SK-N-SH (cell line): ENCODE data around the gene CEP295NL. TPM values are rescaled to one million over a fixed set of nuclear protein-coding genes. Genes with fewer than 3 reads are reported as not detected.

Experiments
- CTCF ChIA-PET: fragments of 300-600, 350-600 bp; formaldehyde crosslinking; extraction: SDS; loops from one replicate; lab custom pipeline; 2021; lab: Yijun Ruan, JAX
- POLR2A ChIA-PET: fragments of 350-600 bp; sonication (Branson Sonifier 250); formaldehyde crosslinking; extraction: SDS; loops from one replicate; lab custom pipeline; 2020; ENCODE audit warnings: antibody characterized with exemption, inconsistent platforms; lab: Yijun Ruan, JAX
- DNase-seq: peaks from one replicate; pipeline ENCODE4 v3.0.0; 2012
- H2AFZ ChIP-seq: fragments of 200-600 bp; sonication (generic); 2 replicates; pipeline ENCODE4 v1.8.1; 2016; ENCODE audit warnings: antibody characterized with exemption, mild to moderate bottlenecking, low read depth
- H3F3A ChIP-seq: fragments of 200-600 bp; sonication (generic); replicated peaks from 2 replicates; pipeline ENCODE3; 2016; ENCODE audit warnings: antibody characterized with exemption, mild to moderate bottlenecking; ENCODE audit not compliant: insufficient read depth
- H3K27ac ChIP-seq, 2 experiments: fragments of 200-500 bp in 1 of 2; fragments of 200-600 bp in 1 of 2; sonication (Bioruptor generic) in 1 of 2; sonication (generic), shearing (Covaris generic) in 1 of 2; 2 replicates each; pipeline versions ENCODE4 v1.5.1 to v1.6.1; 2014 to 2016; ENCODE audit warnings: low read depth in 2 of 2, inconsistent platforms in 1 of 2, low read length in 1 of 2, mild to moderate bottlenecking in 1 of 2, mixed read lengths in 1 of 2
- H3K27me3 ChIP-seq: fragments of 200-600 bp; sonication (generic), shearing (Covaris generic); 2 replicates; pipeline ENCODE4 v1.6.1; 2016; ENCODE audit warnings: mixed run types; ENCODE audit not compliant: insufficient read depth
- H3K36me3 ChIP-seq, 2 experiments: fragments of 200-500 bp in 1 of 2; fragments of 200-600 bp in 1 of 2; sonication (Bioruptor generic) in 1 of 2; sonication (generic) in 1 of 2; replicated peaks in 1 of 2; 2 replicates each; pipeline versions ENCODE3 to v1.5.1; 2014 to 2016; ENCODE audit warnings: low read length in 1 of 2, mild to moderate bottlenecking in 1 of 2; ENCODE audit not compliant: insufficient read depth in 2 of 2, control insufficient read depth in 1 of 2
- H3K4me1 ChIP-seq, 2 experiments: fragments of 200-500 bp in 1 of 2; fragments of 200-600 bp in 1 of 2; sonication (Bioruptor generic) in 1 of 2; sonication (generic), shearing (Covaris generic) in 1 of 2; 2 replicates each; pipeline versions ENCODE4 v1.5.1 to v1.6.1; 2014 to 2016; ENCODE audit warnings: low read depth in 1 of 2, low read length in 1 of 2, mixed run types in 1 of 2; ENCODE audit not compliant: insufficient read depth in 2 of 2, control insufficient read depth in 1 of 2
- H3K4me2 ChIP-seq: fragments of 200-600 bp; sonication (generic), shearing (Covaris generic); 2 replicates; pipeline ENCODE4 v1.6.1; 2017; ENCODE audit warnings: mixed run types
- H3K4me3 ChIP-seq, 2 experiments: fragments of 200-500 bp in 1 of 2; fragments of 200-600 bp in 1 of 2; sonication (Bioruptor generic) in 1 of 2; sonication (generic), shearing (Covaris generic) in 1 of 2; 2 replicates each; pipeline versions ENCODE4 v1.5.1 to v1.8.1; 2014 to 2016; ENCODE audit warnings: low read depth in 2 of 2, inconsistent platforms in 1 of 2, low read length in 1 of 2, mild to moderate bottlenecking in 1 of 2, mixed read lengths in 1 of 2, moderate library complexity in 1 of 2
- H3K79me2 ChIP-seq: fragments of 200-600 bp; sonication (generic); 2 replicates; pipeline ENCODE4 v1.8.1; 2017; ENCODE audit warnings: mild to moderate bottlenecking; ENCODE audit not compliant: insufficient read depth
- H3K9ac ChIP-seq: fragments of 200-600 bp; sonication (generic); 2 replicates; pipeline ENCODE4 v1.6.1; 2017; ENCODE audit warnings: mixed run types
- H3K9me2 ChIP-seq: fragments of 200-600 bp; sonication (generic); 2 replicates; pipeline ENCODE4 v1.6.1; 2017; ENCODE audit warnings: mixed run types
- H3K9me3 ChIP-seq: fragments of 200-600 bp; sonication (generic); 2 replicates; pipeline ENCODE4 v1.6.1; 2017; ENCODE audit warnings: mixed run types, mild to moderate bottlenecking, moderate library complexity
- H4K20me1 ChIP-seq: fragments of 200-600 bp; sonication (generic); 2 replicates; pipeline ENCODE4 v1.6.1; 2017; ENCODE audit warnings: mild to moderate bottlenecking, mixed run types; ENCODE audit not compliant: insufficient read depth
- EP300 ChIP-seq, 2 experiments: IDR thresholded peaks; 2 replicates each; pipeline versions ENCODE4 v1.4.0 to v1.6.1; 2012; ENCODE audit warnings: borderline replicate concordance in 1 of 2, low read depth in 1 of 2, low read length in 1 of 2
- EZH2phosphoT487 ChIP-seq: fragments of 200-600 bp; sonication (generic); IDR thresholded peaks from 2 replicates; pipeline ENCODE4 v1.6.1; 2017; ENCODE audit warnings: low read depth, mixed run types, mild to moderate bottlenecking, antibody characterized with exemption, moderate library complexity, borderline replicate concordance
- FOXJ3 ChIP-seq: sonication (generic); formaldehyde crosslinking; IDR thresholded peaks from 2 replicates; pipeline ENCODE4 v1.5.1; 2020; ENCODE audit warnings: mild to moderate bottlenecking, missing genetic modification reagents
- GABPA ChIP-seq: IDR thresholded peaks from 2 replicates; pipeline ENCODE4 v1.4.0; 2012; ENCODE audit warnings: low read depth, mild to moderate bottlenecking
- GATA2 ChIP-seq: sonication (generic); formaldehyde crosslinking; IDR thresholded peaks from 2 replicates; pipeline ENCODE4 v1.5.0; 2020; ENCODE audit warnings: mild to moderate bottlenecking, missing genetic modification reagents
- MXI1 ChIP-seq: IDR thresholded peaks from 2 replicates; pipeline ENCODE4 v1.6.1; 2012; ENCODE audit warnings: mild to moderate bottlenecking, low read depth, low read length, improper control_type of control experiment
- NRF1 ChIP-seq: IDR thresholded peaks from 2 replicates; pipeline ENCODE4 v1.6.1; 2012; ENCODE audit warnings: low read depth, mild to moderate bottlenecking, low read length
- POLR2AphosphoS5 ChIP-seq: IDR thresholded peaks from 2 replicates; pipeline ENCODE4 v1.6.1; 2012; ENCODE audit warnings: low read depth, low read length
- WGBS: methylation state at CpG from one replicate; pipeline ENCODE4 v1.1.6; 2017; ENCODE audit warnings: low lambda C conversion rate; 5-methylcytosine and 5-hydroxymethylcytosine counted together
- polyA plus RNA-seq, 3 experiments: library from polyadenylated mRNA; depleted of rRNA; stranded (reverse); fragments of >200 nt; gene quantifications; 2 replicates each; pipeline ENCODE4 v1.2.3, GENCODE V29; 2012
- TF ChIP-seq, protein P1 (sequence below): IDR thresholded peaks from 2 replicates; pipeline ENCODE4 v1.6.1; 2012; ENCODE audit warnings: mild to moderate bottlenecking, low read depth, low read length, moderate library complexity
- TF ChIP-seq, protein P2 (sequence below): IDR thresholded peaks from 2 replicates; pipeline ENCODE4; 2012
- TF ChIP-seq, protein P3 (sequence below): IDR thresholded peaks from 2 replicates; pipeline ENCODE4 v1.4.0; 2012; ENCODE audit warnings: low read depth, borderline replicate concordance
- TF ChIP-seq, protein P4 (sequence below): fragments of 150-350 bp; IDR thresholded peaks from 2 replicates; pipeline ENCODE4 v1.6.1; 2017; ENCODE audit warnings: antibody characterized with exemption, low read length, low read depth, borderline replicate concordance
- TF ChIP-seq, protein P5 (sequence below): IDR thresholded peaks from 2 replicates; pipeline ENCODE4 v1.4.0; 2012; ENCODE audit warnings: low read depth

CEP295NL gene
- polyA plus RNA-seq, 1 of the 3 experiments (the other 2 are of a cell fraction), result 0.35 TPM

DNA sequence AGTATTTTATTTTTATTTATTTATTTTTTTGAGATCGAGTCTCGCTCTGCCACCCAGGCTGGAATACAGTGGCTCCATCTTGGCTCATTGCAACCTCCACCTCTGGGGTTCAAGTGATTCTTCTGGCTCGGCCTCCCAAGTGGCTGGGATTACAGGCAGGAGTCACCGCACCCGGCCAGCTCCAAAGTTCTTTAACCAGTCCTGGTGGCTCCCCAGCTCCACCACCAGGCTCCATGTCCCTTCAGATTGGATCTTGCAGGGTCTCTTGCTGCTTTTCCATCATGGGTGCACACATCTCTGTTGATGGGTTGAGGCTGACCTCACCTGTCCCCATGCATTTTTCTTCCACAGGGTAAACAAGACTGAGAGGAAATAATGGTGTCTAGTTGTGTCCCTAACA, 54.0 kb downstream of the CEP295NL start (continued):
- TF ChIP-seq, protein P1, sequence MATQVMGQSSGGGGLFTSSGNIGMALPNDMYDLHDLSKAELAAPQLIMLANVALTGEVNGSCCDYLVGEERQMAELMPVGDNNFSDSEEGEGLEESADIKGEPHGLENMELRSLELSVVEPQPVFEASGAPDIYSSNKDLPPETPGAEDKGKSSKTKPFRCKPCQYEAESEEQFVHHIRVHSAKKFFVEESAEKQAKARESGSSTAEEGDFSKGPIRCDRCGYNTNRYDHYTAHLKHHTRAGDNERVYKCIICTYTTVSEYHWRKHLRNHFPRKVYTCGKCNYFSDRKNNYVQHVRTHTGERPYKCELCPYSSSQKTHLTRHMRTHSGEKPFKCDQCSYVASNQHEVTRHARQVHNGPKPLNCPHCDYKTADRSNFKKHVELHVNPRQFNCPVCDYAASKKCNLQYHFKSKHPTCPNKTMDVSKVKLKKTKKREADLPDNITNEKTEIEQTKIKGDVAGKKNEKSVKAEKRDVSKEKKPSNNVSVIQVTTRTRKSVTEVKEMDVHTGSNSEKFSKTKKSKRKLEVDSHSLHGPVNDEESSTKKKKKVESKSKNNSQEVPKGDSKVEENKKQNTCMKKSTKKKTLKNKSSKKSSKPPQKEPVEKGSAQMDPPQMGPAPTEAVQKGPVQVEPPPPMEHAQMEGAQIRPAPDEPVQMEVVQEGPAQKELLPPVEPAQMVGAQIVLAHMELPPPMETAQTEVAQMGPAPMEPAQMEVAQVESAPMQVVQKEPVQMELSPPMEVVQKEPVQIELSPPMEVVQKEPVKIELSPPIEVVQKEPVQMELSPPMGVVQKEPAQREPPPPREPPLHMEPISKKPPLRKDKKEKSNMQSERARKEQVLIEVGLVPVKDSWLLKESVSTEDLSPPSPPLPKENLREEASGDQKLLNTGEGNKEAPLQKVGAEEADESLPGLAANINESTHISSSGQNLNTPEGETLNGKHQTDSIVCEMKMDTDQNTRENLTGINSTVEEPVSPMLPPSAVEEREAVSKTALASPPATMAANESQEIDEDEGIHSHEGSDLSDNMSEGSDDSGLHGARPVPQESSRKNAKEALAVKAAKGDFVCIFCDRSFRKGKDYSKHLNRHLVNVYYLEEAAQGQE, result no peak
- TF ChIP-seq EZH2phosphoT487, result no peak
- TF ChIP-seq, protein P2, sequence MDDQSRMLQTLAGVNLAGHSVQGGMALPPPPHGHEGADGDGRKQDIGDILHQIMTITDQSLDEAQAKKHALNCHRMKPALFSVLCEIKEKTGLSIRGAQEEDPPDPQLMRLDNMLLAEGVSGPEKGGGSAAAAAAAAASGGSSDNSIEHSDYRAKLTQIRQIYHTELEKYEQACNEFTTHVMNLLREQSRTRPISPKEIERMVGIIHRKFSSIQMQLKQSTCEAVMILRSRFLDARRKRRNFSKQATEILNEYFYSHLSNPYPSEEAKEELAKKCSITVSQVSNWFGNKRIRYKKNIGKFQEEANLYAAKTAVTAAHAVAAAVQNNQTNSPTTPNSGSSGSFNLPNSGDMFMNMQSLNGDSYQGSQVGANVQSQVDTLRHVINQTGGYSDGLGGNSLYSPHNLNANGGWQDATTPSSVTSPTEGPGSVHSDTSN, result no peak
- TF ChIP-seq, all 33 proteins: peak for 0

DNA sequence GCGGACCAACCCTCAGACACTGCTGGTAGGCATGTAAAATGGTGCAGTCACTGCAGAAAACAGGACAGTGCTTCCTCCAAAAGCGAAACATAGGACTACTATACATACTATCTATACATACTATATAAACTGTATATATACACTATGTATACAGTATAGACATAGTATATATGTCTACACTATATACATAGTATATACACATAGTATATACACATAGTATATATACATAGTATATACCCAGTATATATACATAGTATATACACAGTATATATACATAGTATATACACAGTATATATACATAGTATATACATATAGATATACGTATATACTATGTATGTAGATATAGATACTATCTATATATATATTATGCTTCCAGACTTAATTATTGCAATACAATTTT, 55.9 kb downstream of the CEP295NL start:
- TF ChIP-seq MXI1 (no peak), POLR2AphosphoS5 (no peak), EP300 (IDR thresholded peaks at IDR 0.05; ENCODE audit: borderline replicate concordance in 1 of 2, low read depth in 1 of 2, low read length in 1 of 2) (no peak), GABPA (no peak), GATA2 (CRISPR knock-in tag) (no peak), FOXJ3 (CRISPR knock-in tag) (no peak), NRF1 (no peak)
- TF ChIP-seq, protein P3, sequence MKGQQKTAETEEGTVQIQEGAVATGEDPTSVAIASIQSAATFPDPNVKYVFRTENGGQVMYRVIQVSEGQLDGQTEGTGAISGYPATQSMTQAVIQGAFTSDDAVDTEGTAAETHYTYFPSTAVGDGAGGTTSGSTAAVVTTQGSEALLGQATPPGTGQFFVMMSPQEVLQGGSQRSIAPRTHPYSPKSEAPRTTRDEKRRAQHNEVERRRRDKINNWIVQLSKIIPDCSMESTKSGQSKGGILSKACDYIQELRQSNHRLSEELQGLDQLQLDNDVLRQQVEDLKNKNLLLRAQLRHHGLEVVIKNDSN, result no peak
- TF ChIP-seq, protein P4, sequence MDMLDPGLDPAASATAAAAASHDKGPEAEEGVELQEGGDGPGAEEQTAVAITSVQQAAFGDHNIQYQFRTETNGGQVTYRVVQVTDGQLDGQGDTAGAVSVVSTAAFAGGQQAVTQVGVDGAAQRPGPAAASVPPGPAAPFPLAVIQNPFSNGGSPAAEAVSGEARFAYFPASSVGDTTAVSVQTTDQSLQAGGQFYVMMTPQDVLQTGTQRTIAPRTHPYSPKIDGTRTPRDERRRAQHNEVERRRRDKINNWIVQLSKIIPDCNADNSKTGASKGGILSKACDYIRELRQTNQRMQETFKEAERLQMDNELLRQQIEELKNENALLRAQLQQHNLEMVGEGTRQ, result no peak
- TF ChIP-seq, protein P5, sequence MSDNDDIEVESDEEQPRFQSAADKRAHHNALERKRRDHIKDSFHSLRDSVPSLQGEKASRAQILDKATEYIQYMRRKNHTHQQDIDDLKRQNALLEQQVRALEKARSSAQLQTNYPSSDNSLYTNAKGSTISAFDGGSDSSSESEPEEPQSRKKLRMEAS, result no peak
- TF ChIP-seq, all 33 proteins: peak for 0
- H3K4me3 ChIP-seq, result no peak overlapping the region
- H3K9me2 ChIP-seq, result no peaks in the 10 kb centered on the region
- H3K4me2 ChIP-seq, result no peak overlapping the region
- H3K36me3 ChIP-seq, result no peaks in the 10 kb centered on the region
- no peaks in the 10 kb centered on the region for H3K9me3 ChIP-seq
- no peaks in the 10 kb centered on the region for H3K27me3 ChIP-seq
- ChIA-PET POLR2A (no interaction called here), CTCF (interaction anchor here (0.7 to 2.6 kb wide), 3 partner anchors 19 to 124 kb away, joined by 3 to 13 read pairs (median 3); no protein-coding TSS in a partner anchor)
- no peak for DNase-seq
- no peaks in the 10 kb centered on the region for H4K20me1 ChIP-seq
- H2AFZ ChIP-seq, result no peak overlapping the region
- H3K9ac ChIP-seq, result no peak overlapping the region
- H3K27ac ChIP-seq, result no peak overlapping the region
- H3K4me1 ChIP-seq, result no peaks in the 10 kb centered on the region; a peak in 1 of 4 replicates
- no peaks in the 10 kb centered on the region for H3K79me2 ChIP-seq
- H3F3A ChIP-seq, result peaks cover 20% of the 10 kb centered on the region
- 98% methylated on average over 3 of the region's 3 CpGs for WGBS
